ENCODE data around the gene TLNRD1. TPM values are rescaled to one million over a fixed set of nuclear protein-coding genes. Genes with fewer than 3 reads are reported as not detected.

The TLNRD1 gene
- total RNA-seq, 2 experiments from 2014 or later: 11.2 to 16.9 TPM

DNA sequence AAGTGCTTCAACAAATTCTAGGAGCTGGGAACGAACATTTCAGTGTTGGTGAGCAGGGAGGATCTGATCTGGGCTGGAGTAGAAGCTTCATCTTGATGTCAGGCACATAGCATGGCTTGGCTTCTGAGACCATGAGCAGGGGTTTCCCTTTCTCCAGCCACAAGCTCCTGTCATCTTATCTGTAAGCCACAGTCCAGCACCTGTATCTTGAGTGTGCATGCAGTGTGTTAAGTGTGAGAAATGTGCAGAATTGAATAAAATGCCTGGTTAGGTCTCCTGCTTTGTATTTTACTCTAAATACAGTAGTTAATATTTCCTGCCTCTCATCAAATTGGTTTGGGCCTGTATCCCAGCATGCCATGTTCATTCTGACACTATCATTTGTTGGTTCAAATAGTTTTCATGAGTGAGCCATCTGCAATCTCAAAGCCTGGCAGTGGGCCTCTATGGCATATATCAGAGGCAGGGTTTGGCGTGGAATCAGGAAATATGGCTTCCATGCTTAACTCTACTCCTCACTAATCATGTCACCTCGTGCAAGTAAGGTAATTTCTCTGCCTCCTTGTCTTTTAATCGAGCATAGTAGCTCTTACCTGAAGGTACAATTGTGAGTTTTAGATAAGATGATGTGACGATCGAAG, 43.3 kb downstream of the TLNRD1 start:
- peaks cover 5% of the 10 kb centered on the region for H3K4me1 Mint-ChIP-seq
- no peaks in the 10 kb centered on the region for H3K27me3 Mint-ChIP-seq
- H3K36me3 Mint-ChIP-seq (ENCODE audit: low read depth): no peaks in the 10 kb centered on the region
- CTCF ChIA-PET: interaction anchor here (0.6 kb wide), 2 partner anchors 271 to 1043 kb away, joined by 3 read pairs; no protein-coding TSS in a partner anchor
- no peak overlapping the region for H3K27ac Mint-ChIP-seq
- POLR2A ChIA-PET: no interaction called here
- intact Hi-C loops (cut with DNase I, micrococcal nuclease): no loop called here
- H3K9me3 Mint-ChIP-seq (ENCODE audit: low read depth): peaks cover 5% of the 10 kb centered on the region
- ATAC-seq (no peak), DNase-seq (no peak)
- no peak overlapping the region for H3K4me3 Mint-ChIP-seq

DNA sequence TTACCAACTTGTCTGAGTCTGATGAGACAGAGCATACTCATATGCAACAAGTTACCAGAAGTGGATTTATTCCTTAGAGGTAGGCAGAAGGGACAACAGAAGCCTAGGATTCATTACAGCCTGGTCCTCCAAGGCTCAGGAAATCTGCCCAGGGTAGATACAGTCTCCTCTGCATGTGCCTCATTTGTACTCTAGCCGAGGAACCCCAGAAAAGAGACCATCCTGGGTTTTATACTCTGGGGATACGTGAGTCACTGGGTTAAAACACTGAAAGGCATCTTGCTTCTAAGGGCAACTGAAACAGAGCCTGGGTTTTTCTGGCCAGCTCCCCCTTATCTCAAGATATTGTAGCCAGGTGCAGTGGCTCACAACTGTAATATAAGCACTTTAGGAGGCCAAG, 45.6 kb downstream of the TLNRD1 start:
- H3K4me3 Mint-ChIP-seq: no peak overlapping the region
- ATAC-seq: no peak
- CTCF ChIA-PET: no interaction called here

DNA sequence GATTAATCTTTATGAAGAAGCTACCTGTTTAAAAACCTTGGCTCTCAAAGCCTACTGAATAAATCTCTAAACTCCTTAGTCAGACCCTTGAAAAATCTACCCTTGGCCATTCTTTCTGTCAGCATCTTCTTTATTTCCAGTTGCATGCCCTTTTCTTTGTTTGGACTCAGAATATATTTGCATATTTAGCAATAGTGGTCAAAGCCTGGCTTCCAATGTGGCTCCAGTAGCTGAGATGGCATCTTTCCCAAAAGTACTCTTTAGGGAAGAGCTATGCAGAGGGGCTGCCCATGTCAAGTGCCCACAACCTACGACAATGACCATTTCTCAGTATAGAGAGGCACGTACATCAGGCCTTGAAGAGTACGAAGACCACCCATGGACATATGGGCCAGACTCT, 47.2 kb downstream of the TLNRD1 start:
- CTCF ChIA-PET: interaction anchor here (1.0 to 1.5 kb wide), 3 partner anchors 12 to 218 kb away, joined by 4 to 6 read pairs (median 4); no protein-coding TSS in a partner anchor
- no peak for DNase-seq
- POLR2A ChIA-PET: no interaction called here
- Mint-ChIP-seq H3K27ac (no peak overlapping the region), H3K4me3 (no peak overlapping the region), H3K9me3 (ENCODE audit: low read depth) (peaks cover 5% of the 10 kb centered on the region), H3K36me3 (ENCODE audit: low read depth) (no peaks in the 10 kb centered on the region), H3K27me3 (no peaks in the 10 kb centered on the region), H3K4me1 (no peaks in the 10 kb centered on the region)
- intact Hi-C loops (cut with DNase I, micrococcal nuclease): no loop called here
- ATAC-seq: no peak

More for the DNA sequence above, 45.6 kb downstream of the TLNRD1 start:
- Mint-ChIP-seq H3K27me3 (no peaks in the 10 kb centered on the region), H3K9me3 (ENCODE audit: low read depth) (peaks cover 5% of the 10 kb centered on the region), H3K27ac (no peak overlapping the region), H3K4me1 (no peaks in the 10 kb centered on the region), H3K36me3 (ENCODE audit: low read depth) (no peaks in the 10 kb centered on the region)
- POLR2A ChIA-PET: no interaction called here
- DNase-seq: no peak
- intact Hi-C loops (cut with DNase I, micrococcal nuclease): no loop called here

DNA sequence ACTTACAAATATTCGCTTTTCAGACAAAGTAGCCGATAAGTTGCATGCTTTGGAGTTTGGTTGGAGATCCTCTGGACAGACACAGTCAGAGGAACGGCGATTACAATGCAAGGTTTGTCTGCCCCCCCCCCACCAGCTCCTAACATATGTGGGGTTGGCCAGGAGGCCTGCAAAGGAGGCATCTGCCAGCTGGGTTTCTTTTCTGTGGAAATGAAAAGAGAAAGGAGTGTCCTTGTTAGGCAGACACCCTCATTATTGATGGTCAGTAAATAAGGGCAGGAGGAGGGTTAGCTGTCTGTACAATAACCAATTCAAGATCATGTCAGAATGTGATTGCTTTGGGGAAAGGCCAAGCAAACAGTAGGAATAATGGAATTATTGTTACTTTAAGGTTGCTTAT, 49.1 kb downstream of the TLNRD1 start:
- CTCF ChIA-PET: no interaction called here
- intact Hi-C loops (cut with DNase I, micrococcal nuclease): no loop called here
- Mint-ChIP-seq H3K4me1 (no peaks in the 10 kb centered on the region), H3K36me3 (ENCODE audit: low read depth) (no peaks in the 10 kb centered on the region), H3K27ac (no peak overlapping the region), H3K4me3 (no peak overlapping the region), H3K27me3 (no peaks in the 10 kb centered on the region), H3K9me3 (ENCODE audit: low read depth) (peaks cover 5% of the 10 kb centered on the region)
- POLR2A ChIA-PET: interaction anchor here (0.5 kb wide), 1 partner anchor 376 kb away, joined by 3 read pairs; no protein-coding TSS in a partner anchor
- DNase-seq (no peak), ATAC-seq (no peak)

DNA sequence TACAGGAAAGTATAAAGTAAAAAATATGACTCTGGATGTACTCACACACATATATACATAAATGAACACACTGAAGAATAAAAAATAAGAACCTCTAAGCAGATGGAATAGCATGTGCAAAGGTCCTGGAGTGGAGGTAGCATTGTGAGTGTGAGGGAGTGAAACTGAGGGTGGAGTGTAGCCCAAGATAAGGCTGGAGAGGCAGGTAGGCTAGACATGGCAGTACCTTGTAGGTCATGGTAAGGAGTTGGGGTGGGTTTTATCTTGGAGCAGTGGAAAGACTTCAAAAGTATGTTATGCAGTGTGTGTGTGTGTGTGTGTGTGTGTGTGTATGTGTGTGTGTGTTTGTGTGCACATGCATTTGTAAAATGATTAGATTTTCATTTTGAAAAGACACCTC, 49.5 kb downstream of the TLNRD1 start:
- Mint-ChIP-seq H3K4me3 (no peak overlapping the region), H3K27me3 (no peaks in the 10 kb centered on the region), H3K36me3 (ENCODE audit: low read depth) (no peaks in the 10 kb centered on the region), H3K9me3 (ENCODE audit: low read depth) (peaks cover 5% of the 10 kb centered on the region), H3K27ac (no peak overlapping the region), H3K4me1 (no peaks in the 10 kb centered on the region)
- no peak for ATAC-seq
- DNase-seq: no peak
- ChIA-PET POLR2A (interaction anchor here (0.5 kb wide), 1 partner anchor 375 kb away, joined by 3 read pairs; no protein-coding TSS in a partner anchor), CTCF (no interaction called here)
- intact Hi-C loops (cut with DNase I, micrococcal nuclease): no loop called here

DNA sequence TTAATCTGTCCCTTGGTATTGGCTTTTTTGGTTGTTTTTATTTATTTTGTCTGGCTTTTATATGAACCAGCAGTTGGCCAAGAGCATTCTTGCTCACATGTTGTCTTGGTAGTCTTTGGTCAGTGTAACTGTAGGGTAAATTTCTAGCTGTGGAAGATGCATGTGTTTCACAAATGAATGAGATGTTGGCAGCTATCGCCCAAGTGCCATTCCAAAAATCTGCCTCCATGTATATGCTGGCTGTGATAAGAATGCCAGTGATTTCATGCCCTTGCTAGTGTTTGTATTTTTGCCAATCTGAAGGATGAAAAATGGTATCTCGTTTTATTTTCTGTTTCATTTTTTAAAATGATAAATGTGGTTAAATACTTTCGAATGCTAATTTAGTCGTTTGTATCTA, 50.1 kb downstream of the TLNRD1 start:
- ATAC-seq: no peak
- intact Hi-C loops (cut with DNase I, micrococcal nuclease): no loop called here
- H3K4me1 Mint-ChIP-seq: no peaks in the 10 kb centered on the region
- H3K36me3 Mint-ChIP-seq (ENCODE audit: low read depth): no peaks in the 10 kb centered on the region
- no peak overlapping the region for H3K27ac Mint-ChIP-seq
- DNase-seq: no peak
- CTCF ChIA-PET: interaction anchor here (0.9 kb wide), 1 partner anchor 64 kb away, joined by 3 read pairs; no protein-coding TSS in a partner anchor
- POLR2A ChIA-PET: no interaction called here
- H3K27me3 Mint-ChIP-seq: no peaks in the 10 kb centered on the region
- H3K9me3 Mint-ChIP-seq (ENCODE audit: low read depth): peaks cover 3% of the 10 kb centered on the region
- no peak overlapping the region for H3K4me3 Mint-ChIP-seq

DNA sequence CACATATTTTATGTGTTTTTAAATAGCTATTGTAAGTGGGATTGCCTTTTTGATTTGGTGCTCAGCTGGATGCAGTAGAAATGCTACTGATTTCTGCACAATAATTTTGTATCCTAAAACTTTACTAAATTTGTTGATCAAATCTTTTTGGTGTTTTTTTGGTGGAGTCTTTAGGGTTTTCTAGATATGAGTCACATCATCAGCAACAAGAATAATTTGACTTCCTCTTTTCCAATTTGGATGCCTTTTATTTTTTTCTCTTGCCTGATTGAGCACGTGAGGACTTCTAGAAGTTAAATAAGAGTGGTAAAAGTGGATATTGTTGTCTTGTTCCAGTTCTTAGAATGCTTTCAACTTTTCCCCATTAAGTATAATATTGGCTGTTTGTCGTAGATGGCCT, 51.3 kb downstream of the TLNRD1 start:
- no peaks in the 10 kb centered on the region for H3K36me3 Mint-ChIP-seq (ENCODE audit: low read depth)
- ATAC-seq: no peak
- H3K27ac Mint-ChIP-seq: no peak overlapping the region
- no peaks in the 10 kb centered on the region for H3K9me3 Mint-ChIP-seq (ENCODE audit: low read depth)
- intact Hi-C loops (cut with DNase I, micrococcal nuclease): no loop called here
- H3K4me3 Mint-ChIP-seq: no peak overlapping the region
- no peak for DNase-seq
- no peaks in the 10 kb centered on the region for H3K4me1 Mint-ChIP-seq
- POLR2A ChIA-PET: no interaction called here
- CTCF ChIA-PET: no interaction called here
- H3K27me3 Mint-ChIP-seq: no peaks in the 10 kb centered on the region

DNA sequence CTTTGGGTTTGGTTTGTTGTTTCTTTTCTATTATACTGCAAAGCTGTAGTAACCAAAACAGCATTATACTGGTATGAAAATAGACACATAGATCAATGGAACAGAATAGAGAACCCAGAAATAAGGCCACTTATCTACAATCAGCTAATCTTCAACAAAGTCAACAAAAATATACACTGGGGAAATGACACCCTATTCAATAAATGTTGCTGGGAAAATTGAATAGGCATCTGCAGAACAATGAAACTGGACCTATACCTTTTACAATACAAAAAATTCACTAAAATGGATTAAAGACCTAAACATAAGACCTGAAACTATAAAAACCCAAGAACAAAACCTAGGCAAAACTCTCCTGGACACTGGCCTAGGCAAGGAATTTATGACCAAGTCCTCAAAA, 52.9 kb downstream of the TLNRD1 start:
- CTCF ChIA-PET: no interaction called here
- H3K4me1 Mint-ChIP-seq: no peaks in the 10 kb centered on the region
- intact Hi-C loops (cut with DNase I, micrococcal nuclease): no loop called here

DNA sequence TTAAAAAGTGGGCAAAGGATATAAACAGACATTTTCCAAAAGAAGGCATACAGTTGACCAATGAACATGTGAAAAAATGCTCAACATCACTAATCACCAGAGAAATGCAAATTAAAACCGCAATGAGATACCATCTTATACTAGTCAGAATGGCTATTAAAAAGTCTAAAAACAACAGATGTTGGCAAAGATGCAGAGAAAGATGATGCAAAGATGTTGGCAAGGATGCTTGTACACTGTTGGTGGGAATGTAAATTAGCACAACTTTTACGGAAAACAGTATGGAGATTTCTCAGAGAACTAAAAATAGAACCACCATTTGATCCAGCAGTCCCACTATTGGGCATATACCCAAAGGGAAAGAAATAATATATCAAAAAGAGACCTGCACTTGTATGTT, 53.5 kb downstream of the TLNRD1 start:
- CTCF ChIA-PET: no interaction called here
- intact Hi-C loops (cut with DNase I, micrococcal nuclease): no loop called here
- POLR2A ChIA-PET: no interaction called here
- Mint-ChIP-seq H3K27me3 (no peaks in the 10 kb centered on the region), H3K27ac (no peak overlapping the region), H3K4me1 (no peaks in the 10 kb centered on the region), H3K36me3 (ENCODE audit: low read depth) (no peaks in the 10 kb centered on the region), H3K4me3 (no peak overlapping the region), H3K9me3 (ENCODE audit: low read depth) (no peaks in the 10 kb centered on the region)
- DNase-seq (no peak), ATAC-seq (no peak)

More for the DNA sequence above, 52.9 kb downstream of the TLNRD1 start:
- DNase-seq (no peak), ATAC-seq (no peak)
- H3K27ac Mint-ChIP-seq: no peak overlapping the region
- no peaks in the 10 kb centered on the region for H3K36me3 Mint-ChIP-seq (ENCODE audit: low read depth)
- no peaks in the 10 kb centered on the region for H3K27me3 Mint-ChIP-seq
- no peaks in the 10 kb centered on the region for H3K9me3 Mint-ChIP-seq (ENCODE audit: low read depth)
- POLR2A ChIA-PET: no interaction called here
- no peak overlapping the region for H3K4me3 Mint-ChIP-seq

Small RNA genes within 50 kb of the gene (microRNA-seq; reads per million reads assigned to microRNA genes)
- gene MIR4514 (ENCODE audit: borderline replicate concordance): not detected

Other genes with a start within 250 kb of the TLNRD1 start
- under 1 TPM in 1 of 2 experiments, not detected in 1; 0.04 TPM for gene CEMIP, start 221.6 kb upstream of the TLNRD1 start, total RNA-seq
- gene MESD, start 11.1 kb upstream of the TLNRD1 start, total RNA-seq: 10 to 100 TPM; 18.6 to 21.7 TPM
- not detected for gene CFAP161, start 133.3 kb downstream of the TLNRD1 start, total RNA-seq
- gene IL16, start 196.0 kb downstream of the TLNRD1 start, total RNA-seq: 100 to 1,000 TPM; 102 to 117 TPM